ENCODE measurements around the gene RLF. TPM values are rescaled to one million over a fixed set of nuclear protein-coding genes. Genes with fewer than 3 reads are reported as not detected.
A peak's percentile ranks its signal among the peaks of the same experiment; 100 is the strongest.

Gene RLF
- polyA plus RNA-seq, 1 donor (not counting 4 experiments of a cell fraction or from before 2014, with no cell fraction given), result 10.7 TPM

DNA sequence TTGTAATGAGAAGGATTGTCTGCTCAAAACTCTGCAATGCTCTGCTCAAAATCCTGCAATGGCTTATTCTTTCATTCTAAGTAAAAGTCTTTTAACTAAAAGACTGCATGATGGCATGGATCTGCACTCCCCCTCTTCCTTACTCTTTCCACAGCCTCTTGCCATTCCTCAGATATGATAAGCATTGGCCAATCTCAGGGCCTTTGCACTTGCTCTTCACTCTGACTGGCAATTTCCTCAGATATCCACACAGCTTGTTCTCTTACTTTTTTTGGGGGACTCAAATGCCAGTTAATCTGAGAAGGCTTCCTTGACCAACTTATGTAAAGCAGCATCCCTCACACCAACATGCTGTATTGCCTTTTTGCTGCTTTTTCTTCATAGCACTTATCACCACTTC, 94.0 kb downstream of the RLF start:
- FAIRE-seq (no peak), DNase-seq (ENCODE audit: low read depth, low spot score) (no peak)
- no peak overlapping the region for H3K27ac ChIP-seq (ENCODE audit: control insufficient read depth, insufficient read depth, low read length)
- no peak overlapping the region for H2AFZ ChIP-seq (ENCODE audit: control insufficient read depth, low read length)
- H3K27me3 ChIP-seq (ENCODE audit: control insufficient read depth, extremely low read depth, insufficient read depth, low read length), result no peaks in the 10 kb centered on the region
- H3K9me1 ChIP-seq (ENCODE audit: control insufficient read depth, extremely low read depth, insufficient read depth, low read length), result no peaks in the 10 kb centered on the region
- no peak overlapping the region for H3K9ac ChIP-seq (ENCODE audit: control insufficient read depth, extremely low read depth, insufficient read depth, low read length)
- H3K4me2 ChIP-seq (ENCODE audit: control insufficient read depth, extremely low read depth, insufficient read depth, low read depth, low read length), result no peak overlapping the region
- peaks cover 38% of the 10 kb centered on the region for H3K79me2 ChIP-seq (ENCODE audit: control insufficient read depth, insufficient read depth, low read length)
- peaks cover 2 to 4% of the 10 kb centered on the region in 2 experiments for H3K36me3 ChIP-seq (ENCODE audit: control insufficient read depth in 2 of 2, extremely low read depth in 1 of 2, insufficient read depth in 2 of 2, low read length in 2 of 2)
- no peak overlapping the region for H3K4me3 ChIP-seq (ENCODE audit: control insufficient read depth in 2 of 3, extremely low read depth in 1 of 3, insufficient read depth in 2 of 3, low read depth in 1 of 3, low read length in 3 of 3)
- no peaks in the 10 kb centered on the region for H4K20me1 ChIP-seq (ENCODE audit: control insufficient read depth, extremely low read depth, insufficient read depth, low read length)
- TF ChIP-seq CTCF (optimal IDR thresholded peaks at IDR 0.05 in 1 of 3, IDR thresholded peaks at IDR 0.05 in 1 of 3, conservative IDR thresholded peaks at IDR 0.05 in 1 of 3; ENCODE audit: extremely low read depth in 1 of 3, insufficient read depth in 2 of 3, low read length in 3 of 3) (no peak), EZH2 (IDR thresholded peaks at IDR 0.05; ENCODE audit: low read length) (no peak)
- no peaks in the 10 kb centered on the region for H3K9me3 ChIP-seq (ENCODE audit: control insufficient read depth, low read depth, low read length)
- peaks cover 12% of the 10 kb centered on the region for H3K4me1 ChIP-seq (ENCODE audit: control insufficient read depth, extremely low read depth, insufficient read depth, low read length)
- dilution Hi-C loops (cut with MboI; ENCODE audit: extremely low pct_ligation_motif_present, low sequenced_read_pairs), result no loop called here

DNA sequence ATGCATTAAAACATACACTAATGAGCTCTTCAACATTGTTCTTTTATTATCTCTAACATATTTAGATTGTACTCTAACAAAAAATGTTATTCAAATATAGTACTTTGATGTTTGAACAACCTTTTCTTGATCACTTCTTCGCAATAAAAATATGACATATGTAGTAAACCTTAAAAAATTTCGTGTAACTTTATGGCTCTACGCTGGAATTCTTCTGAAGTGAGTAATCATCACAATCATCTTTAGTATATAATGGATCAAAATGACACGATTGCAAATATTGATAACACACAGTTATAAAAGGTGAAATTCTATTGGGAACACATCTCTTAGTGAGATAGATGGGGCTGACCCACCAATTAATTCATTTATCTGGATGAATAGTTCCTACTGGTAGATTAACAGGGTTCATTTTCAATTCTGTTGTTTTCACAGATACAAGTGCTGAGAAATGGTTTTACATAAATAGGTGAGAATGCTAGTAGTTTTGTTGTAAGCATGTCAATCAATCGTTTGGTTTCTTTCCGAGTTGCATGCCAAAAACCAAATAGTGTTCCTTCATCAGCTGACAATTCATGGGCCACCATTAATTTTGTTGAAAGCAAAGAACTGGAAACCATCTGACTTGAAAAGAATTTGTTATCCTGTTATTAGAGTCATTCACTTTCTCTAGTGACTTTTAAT, 95.4 kb downstream of the RLF start:
- H3K9me3 ChIP-seq (ENCODE audit: control insufficient read depth, low read depth, low read length), result no peaks in the 10 kb centered on the region
- H2AFZ ChIP-seq (ENCODE audit: control insufficient read depth, low read length), result no peak overlapping the region
- H3K27ac ChIP-seq (ENCODE audit: control insufficient read depth, insufficient read depth, low read length), result peak overlapping the region; percentile 98
- H3K9ac ChIP-seq (ENCODE audit: control insufficient read depth, extremely low read depth, insufficient read depth, low read length), result peak overlapping the region; percentile 97
- H3K27me3 ChIP-seq (ENCODE audit: control insufficient read depth, extremely low read depth, insufficient read depth, low read length), result no peaks in the 10 kb centered on the region
- H3K9me1 ChIP-seq (ENCODE audit: control insufficient read depth, extremely low read depth, insufficient read depth, low read length), result no peaks in the 10 kb centered on the region
- peaks cover 47% of the 10 kb centered on the region for H3K79me2 ChIP-seq (ENCODE audit: control insufficient read depth, insufficient read depth, low read length)
- H3K4me1 ChIP-seq (ENCODE audit: control insufficient read depth, extremely low read depth, insufficient read depth, low read length), result peaks cover 12% of the 10 kb centered on the region
- TF ChIP-seq CTCF (optimal IDR thresholded peaks at IDR 0.05 in 1 of 3, IDR thresholded peaks at IDR 0.05 in 1 of 3, conservative IDR thresholded peaks at IDR 0.05 in 1 of 3; ENCODE audit: extremely low read depth in 1 of 3, insufficient read depth in 2 of 3, low read length in 3 of 3) (no peak), EZH2 (IDR thresholded peaks at IDR 0.05; ENCODE audit: low read length) (no peak)
- peaks cover 7 to 16% of the 10 kb centered on the region in 2 experiments for H3K36me3 ChIP-seq (ENCODE audit: control insufficient read depth in 2 of 2, extremely low read depth in 1 of 2, insufficient read depth in 2 of 2, low read length in 2 of 2)
- dilution Hi-C loops (cut with MboI; ENCODE audit: extremely low pct_ligation_motif_present, low sequenced_read_pairs), result no loop called here
- FAIRE-seq (no peak), DNase-seq (ENCODE audit: low read depth, low spot score) (no peak)
- peak overlapping the region; percentile 77 to 85 (median 78) for H3K4me3 ChIP-seq (ENCODE audit: control insufficient read depth in 2 of 3, extremely low read depth in 1 of 3, insufficient read depth in 2 of 3, low read depth in 1 of 3, low read length in 3 of 3)
- peak overlapping the region; percentile 97 for H3K4me2 ChIP-seq (ENCODE audit: control insufficient read depth, extremely low read depth, insufficient read depth, low read depth, low read length)
- H4K20me1 ChIP-seq (ENCODE audit: control insufficient read depth, extremely low read depth, insufficient read depth, low read length), result no peaks in the 10 kb centered on the region
